GM12801 (cell line): ENCODE results near the gene SNX10.

Experiments
- TF ChIP-seq, protein P1 (sequence below): IDR thresholded peaks from one replicate; pipeline ENCODE4 v1.5.1; 2011; ENCODE audit warnings: control low read depth; ENCODE audit not compliant: insufficient read length; ENCODE audit errors: extremely low read depth

The SNX10 gene

DNA sequence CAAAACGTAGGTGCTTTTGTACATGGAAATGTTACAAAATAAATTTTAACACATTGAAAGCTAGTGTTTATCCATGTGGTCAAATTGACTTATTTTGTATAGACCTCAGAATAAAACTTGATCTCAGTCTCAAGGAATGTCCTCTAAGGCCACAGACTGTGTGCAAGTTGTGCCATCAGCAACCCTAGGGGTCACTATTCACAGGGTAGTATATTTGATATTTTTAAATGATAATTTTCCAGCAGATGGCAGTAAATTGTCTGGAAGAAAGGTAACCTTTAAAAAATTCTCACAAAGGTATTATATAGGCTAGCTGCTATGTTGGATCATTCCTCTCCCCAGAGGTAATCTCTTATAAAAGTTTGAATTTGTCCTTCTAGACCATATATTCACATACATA is 12.9 kb upstream of the SNX10 start:
- TF ChIP-seq, protein P1, sequence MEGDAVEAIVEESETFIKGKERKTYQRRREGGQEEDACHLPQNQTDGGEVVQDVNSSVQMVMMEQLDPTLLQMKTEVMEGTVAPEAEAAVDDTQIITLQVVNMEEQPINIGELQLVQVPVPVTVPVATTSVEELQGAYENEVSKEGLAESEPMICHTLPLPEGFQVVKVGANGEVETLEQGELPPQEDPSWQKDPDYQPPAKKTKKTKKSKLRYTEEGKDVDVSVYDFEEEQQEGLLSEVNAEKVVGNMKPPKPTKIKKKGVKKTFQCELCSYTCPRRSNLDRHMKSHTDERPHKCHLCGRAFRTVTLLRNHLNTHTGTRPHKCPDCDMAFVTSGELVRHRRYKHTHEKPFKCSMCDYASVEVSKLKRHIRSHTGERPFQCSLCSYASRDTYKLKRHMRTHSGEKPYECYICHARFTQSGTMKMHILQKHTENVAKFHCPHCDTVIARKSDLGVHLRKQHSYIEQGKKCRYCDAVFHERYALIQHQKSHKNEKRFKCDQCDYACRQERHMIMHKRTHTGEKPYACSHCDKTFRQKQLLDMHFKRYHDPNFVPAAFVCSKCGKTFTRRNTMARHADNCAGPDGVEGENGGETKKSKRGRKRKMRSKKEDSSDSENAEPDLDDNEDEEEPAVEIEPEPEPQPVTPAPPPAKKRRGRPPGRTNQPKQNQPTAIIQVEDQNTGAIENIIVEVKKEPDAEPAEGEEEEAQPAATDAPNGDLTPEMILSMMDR: no peak

DNA sequence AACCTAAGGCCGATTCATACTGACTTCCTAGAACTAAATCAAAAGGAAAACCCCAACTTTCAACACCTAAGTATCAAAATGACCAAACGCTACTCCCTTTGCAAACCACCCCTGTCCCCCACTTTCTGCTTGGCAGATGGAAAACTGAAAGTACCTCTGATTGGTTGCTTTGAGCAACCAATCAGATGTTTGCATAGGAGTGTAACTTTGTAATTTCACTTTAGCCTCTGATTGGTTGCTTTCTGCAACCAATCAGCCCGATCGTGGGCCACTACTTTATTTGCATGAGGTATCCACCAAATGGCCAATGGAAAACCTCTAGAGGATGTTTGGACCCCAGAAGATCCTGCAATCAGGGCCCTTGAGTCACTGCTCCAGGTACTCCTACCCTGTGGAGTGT is 12.3 kb upstream of the SNX10 start:
- TF ChIP-seq, protein P1: no peak

DNA sequence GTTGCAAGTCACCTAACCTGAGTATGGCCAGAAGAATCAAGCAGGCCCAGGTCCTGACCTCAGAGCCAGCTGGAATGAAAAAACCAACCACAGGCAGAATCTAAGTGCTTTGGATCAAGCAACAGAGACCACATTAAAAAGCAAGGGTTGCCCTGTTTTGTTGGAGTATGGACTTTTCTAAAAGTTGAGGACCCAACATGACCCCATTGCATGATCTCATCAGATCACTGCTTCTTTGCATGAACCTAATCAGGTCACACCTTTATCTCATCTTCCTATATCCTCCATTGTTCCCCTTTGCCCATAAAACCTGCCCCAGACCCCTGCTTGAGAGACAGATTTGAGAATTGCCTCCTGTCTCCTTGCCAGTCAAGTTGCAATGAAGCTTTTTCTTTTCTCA is 11.6 kb upstream of the SNX10 start:
- TF ChIP-seq, protein P1: no peak

DNA sequence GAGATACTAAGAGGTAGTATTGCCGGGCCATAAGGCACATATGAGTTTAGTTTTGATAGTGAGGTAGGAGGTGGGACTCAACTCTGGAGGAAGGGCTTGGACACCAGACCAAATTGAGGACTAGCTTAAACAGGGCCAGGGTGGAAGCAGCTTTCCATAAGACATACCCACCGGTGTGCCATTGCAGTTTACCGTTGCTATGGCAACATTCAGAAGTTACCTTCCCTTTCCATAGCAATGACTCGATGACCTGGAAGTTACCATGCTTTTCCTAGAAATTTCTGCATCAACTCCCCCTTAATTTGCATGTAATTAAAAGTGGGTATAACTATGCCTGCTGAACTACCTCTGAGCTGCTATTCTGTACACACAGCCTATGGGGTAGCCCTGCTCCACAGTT is 10.9 kb upstream of the SNX10 start:
- TF ChIP-seq, protein P1: no peak

DNA sequence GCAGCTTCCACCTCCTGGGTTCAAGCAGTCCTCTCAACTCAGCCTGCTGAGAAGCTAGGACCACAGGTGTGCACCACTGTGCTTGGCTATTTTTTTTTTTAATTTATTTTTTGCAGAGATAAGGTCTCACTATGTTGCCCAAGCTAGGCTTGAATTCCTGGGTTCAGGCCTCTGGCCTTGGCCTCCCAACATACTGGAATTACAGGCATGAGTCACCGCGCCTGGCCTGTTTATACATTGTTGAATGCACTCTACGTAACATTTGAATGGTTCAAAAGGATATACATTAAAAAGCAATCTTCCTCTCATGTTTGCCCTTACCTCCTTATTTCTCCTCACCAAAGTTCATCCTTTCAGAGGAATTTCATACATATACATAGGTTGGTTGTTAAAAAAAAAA is 7.2 kb upstream of the SNX10 start:
- TF ChIP-seq, protein P1: no peak

DNA sequence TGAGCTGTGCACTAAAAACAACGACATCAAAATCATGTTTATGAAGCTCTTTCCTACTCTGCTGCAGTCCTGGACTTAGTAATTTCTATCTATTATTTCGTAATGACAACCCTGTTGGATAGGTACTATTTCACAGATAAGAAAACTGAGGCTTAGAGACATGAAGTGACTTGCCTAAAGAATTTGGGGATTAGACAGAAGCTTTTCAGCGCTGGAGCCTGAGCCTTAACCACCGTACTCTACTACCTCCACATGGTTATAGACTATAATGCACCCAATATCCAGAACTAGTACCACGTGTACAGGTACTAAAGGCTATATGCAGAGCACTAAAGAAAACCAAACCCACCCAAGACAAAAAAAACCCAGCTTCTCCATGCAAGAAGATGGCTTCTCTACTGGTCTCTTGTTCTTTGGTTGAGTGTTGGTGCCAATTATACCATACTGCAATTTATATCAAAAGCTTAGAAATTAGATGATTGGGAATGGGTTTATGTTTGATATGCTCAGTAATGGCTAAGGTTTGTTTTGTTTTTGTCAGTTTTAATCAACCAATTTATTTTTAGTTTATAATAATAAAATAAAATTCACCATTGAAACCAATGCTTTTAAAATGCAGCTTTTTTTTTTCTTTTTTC is 6.5 kb upstream of the SNX10 start:
- TF ChIP-seq, protein P1: no peak

DNA sequence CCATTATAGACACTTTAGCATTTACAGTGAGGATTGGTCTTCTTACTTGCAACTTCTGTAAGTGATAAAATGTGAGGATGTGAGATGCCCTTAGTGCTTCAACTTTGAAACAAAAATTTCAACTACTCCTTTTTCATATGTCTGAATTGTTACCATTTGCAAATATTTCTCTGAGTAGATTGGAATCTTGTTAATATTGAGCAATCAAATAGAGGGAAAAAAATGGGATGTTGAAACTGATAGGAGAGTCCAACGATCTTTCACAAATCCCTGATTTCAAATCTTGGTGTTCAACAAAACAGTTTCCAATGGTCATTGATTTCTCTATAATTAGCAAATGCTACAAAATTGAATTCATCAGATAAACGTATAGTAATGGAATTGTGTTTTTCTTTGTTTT is 5.5 kb upstream of the SNX10 start:
- TF ChIP-seq, protein P1: no peak
